GM06990 (cell line): ENCODE results near the gene GNPDA1.

Experiments used
- DNase-seq: peaks from one replicate; pipeline ENCODE4 v3.0.0-alpha.2; 2011; ENCODE audit not compliant: insufficient read length; ENCODE audit errors: extremely low read depth
- H3K27me3 ChIP-seq: replicated peaks from 2 replicates; pipeline ENCODE4 v1.6.0; 2011; ENCODE audit warnings: low read length; ENCODE audit not compliant: control insufficient read depth, insufficient read depth
- H3K36me3 ChIP-seq: 2 replicates; pipeline ENCODE4 v1.5.1; 2011; ENCODE audit warnings: low read length; ENCODE audit not compliant: control insufficient read depth, insufficient read depth
- H3K4me3 ChIP-seq: replicated peaks from 2 replicates; pipeline ENCODE4 v1.5.1; 2011; ENCODE audit warnings: low read depth, mild to moderate bottlenecking, control low read depth, low read length
- TF ChIP-seq, protein P1 (sequence below): IDR thresholded peaks from 2 replicates; pipeline ENCODE4 v1.5.1; 2011; ENCODE audit warnings: low read length, control low read depth, mild to moderate bottlenecking, inconsistent platforms; ENCODE audit not compliant: insufficient read depth, poor library complexity, severe bottlenecking

GNPDA1 gene

DNA sequence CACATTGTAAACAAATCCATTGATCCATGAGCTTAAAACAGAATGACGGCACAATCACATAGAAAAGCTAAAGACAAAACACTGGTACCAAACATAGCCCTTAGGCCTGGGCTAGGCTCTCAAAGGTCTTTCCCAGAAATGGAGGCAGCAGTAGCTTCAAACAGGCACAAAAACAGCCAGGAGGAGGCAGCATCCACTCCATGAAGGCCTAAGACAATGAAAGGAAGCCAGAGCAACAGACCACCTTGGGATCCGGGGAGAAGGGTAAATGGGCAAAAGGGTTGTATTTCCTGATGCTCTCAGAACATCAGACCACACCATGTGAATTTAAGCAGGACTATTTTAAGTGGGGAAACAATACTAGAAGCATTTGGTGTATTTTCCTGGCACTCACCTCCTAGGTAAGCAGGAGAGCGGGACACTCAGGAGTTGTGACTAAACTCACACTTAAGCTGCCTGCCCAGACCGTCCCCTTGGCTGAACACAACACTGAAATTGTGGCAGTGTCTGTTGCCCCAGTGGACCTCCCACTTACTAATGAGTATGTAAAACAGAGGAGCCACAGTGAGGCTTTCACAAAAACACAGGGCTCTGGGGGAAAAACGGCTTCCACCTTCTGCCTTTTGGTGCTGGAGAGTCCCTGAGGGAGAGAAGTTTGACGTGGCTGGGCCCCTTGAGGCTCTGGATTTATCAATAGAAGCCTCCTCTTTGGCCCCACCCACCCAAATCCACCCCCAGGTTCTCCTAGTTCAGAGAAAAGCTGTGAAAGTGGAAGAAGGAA lies 11.9 kb downstream of the GNPDA1 start:
- no peaks in the 10 kb centered on the region; the same call in 1 of the 2 replicates for H3K36me3 ChIP-seq
- H3K4me3 ChIP-seq, result no peak overlapping the region

GRCh38 chr5:142000173-142000572 lies 12.7 kb downstream of the GNPDA1 start:
- Histone ChIP-seq H3K4me3 (no peak overlapping the region), H3K27me3 (no peaks in the 10 kb centered on the region), H3K36me3 (no peaks in the 10 kb centered on the region; the same call in 1 of the 2 replicates)
- TF ChIP-seq, protein P1, sequence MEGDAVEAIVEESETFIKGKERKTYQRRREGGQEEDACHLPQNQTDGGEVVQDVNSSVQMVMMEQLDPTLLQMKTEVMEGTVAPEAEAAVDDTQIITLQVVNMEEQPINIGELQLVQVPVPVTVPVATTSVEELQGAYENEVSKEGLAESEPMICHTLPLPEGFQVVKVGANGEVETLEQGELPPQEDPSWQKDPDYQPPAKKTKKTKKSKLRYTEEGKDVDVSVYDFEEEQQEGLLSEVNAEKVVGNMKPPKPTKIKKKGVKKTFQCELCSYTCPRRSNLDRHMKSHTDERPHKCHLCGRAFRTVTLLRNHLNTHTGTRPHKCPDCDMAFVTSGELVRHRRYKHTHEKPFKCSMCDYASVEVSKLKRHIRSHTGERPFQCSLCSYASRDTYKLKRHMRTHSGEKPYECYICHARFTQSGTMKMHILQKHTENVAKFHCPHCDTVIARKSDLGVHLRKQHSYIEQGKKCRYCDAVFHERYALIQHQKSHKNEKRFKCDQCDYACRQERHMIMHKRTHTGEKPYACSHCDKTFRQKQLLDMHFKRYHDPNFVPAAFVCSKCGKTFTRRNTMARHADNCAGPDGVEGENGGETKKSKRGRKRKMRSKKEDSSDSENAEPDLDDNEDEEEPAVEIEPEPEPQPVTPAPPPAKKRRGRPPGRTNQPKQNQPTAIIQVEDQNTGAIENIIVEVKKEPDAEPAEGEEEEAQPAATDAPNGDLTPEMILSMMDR, result no peak
- no peak for DNase-seq

More for the DNA sequence above, 11.9 kb downstream of the GNPDA1 start:
- TF ChIP-seq, protein P1, result peak; percentile 36
- H3K27me3 ChIP-seq, result no peaks in the 10 kb centered on the region
- DNase-seq, result no peak

DNA sequence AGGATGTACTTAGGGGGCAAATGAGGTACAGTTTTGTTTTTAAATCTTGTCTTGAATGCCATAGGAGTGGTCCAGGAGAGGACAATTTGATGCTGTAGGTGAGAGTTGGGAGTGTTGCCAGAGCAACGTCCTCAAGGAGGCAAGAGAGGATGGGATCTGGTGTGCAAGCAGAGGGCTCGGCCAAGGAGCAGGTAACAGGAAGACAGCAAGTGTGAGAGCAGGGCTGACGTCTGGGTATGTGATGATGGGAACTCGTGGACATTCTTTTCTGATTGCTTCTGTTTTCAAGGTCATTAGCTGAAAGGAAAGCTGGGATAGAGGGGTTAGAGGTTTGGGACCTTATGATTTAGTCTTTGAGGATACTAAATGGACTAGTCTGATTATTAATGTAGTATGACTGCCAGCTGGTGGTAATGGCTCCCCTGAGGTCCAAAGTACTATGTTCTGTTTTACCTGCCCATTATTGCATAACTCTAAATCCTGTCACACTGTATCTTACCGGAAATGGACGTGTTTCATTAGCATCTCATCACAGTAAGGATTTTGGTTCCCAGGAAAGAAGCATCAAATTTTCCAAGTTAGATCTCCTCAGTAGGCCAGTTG lies 15.4 kb downstream of the GNPDA1 start:
- Histone ChIP-seq H3K4me3 (no peak overlapping the region), H3K36me3 (no peaks in the 10 kb centered on the region; the same call in none of the 2 replicates), H3K27me3 (no peaks in the 10 kb centered on the region)
- DNase-seq, result no peak
- TF ChIP-seq, protein P1, result no peak

- TF ChIP-seq, protein P1, result no peak
- Histone ChIP-seq H3K27me3 (no peaks in the 10 kb centered on the region), H3K4me3 (no peak overlapping the region), H3K36me3 (no peaks in the 10 kb centered on the region; the same call in none of the 2 replicates)
- no peak for DNase-seq
Observed at GRCh38 chr5:141995656-141996055, 17.2 kb downstream of the GNPDA1 start.

- TF ChIP-seq, protein P1, result no peak
- DNase-seq, result no peak
- Histone ChIP-seq H3K36me3 (no peaks in the 10 kb centered on the region; the same call in none of the 2 replicates), H3K4me3 (no peak overlapping the region), H3K27me3 (no peaks in the 10 kb centered on the region)
Observed at GRCh38 chr5:141994511-141995136, 18.2 kb downstream of the GNPDA1 start.
